Neural progenitor cell (in vitro differentiated cells): Measurements from ENCODE around the gene SUSD2.

ENCODE experiments used
- CTCF ChIP-seq: fragments of 200-600 bp; sonication (generic); IDR thresholded peaks from 2 replicates; pipeline ENCODE4 v1.5.1; 2017; ENCODE audit warnings: antibody characterized with exemption, mild to moderate bottlenecking
- EZH2 ChIP-seq: fragments of 200-600 bp; sonication (generic); IDR thresholded peaks from 2 replicates; pipeline ENCODE4 v1.6.1; 2017; ENCODE audit warnings: antibody characterized with exemption, mild to moderate bottlenecking, moderate library complexity
- EZH2phosphoT487 ChIP-seq: fragments of 200-600 bp; sonication (generic); IDR thresholded peaks from 2 replicates; pipeline ENCODE4 v1.6.1; 2017; ENCODE audit warnings: antibody characterized with exemption

GRCh38 chr22:24140357-24140756, 40.9 kb upstream of the SUSD2 start:
- TF ChIP-seq CTCF (no peak), EZH2 (no peak), EZH2phosphoT487 (no peak)
